Left lung (tissue), 10 donors: ENCODE results near the gene SLC22A7. TPM values are rescaled to one million over a fixed set of nuclear protein-coding genes. Genes with fewer than 3 reads are reported as not detected.

Source experiments
- ATAC-seq: fragments of 200-7000 bp; cut with Tn5 transposase; one replicate; pipeline ENCODE4 v1.9.1; 2020; ENCODE audit warnings: moderate library complexity
- DNase-seq, 4 donors: peaks; one replicate each; pipeline ENCODE4 v3.0.0-alpha.2; 2013 to 2020
- H3K27ac ChIP-seq, 2 donors: fragments of 200-600 bp; sonication (generic) in 1 of 2; one replicate each; pipeline versions ENCODE4 v1.5.0 to v1.8.0; 2020 to 2021
- H3K27me3 ChIP-seq, 2 donors: fragments of 200-600 bp; sonication (generic) in 1 of 2; one replicate each; pipeline versions ENCODE4 v1.5.0 to v1.8.0; 2020 to 2021
- H3K36me3 ChIP-seq, 2 donors: fragments of 200-600 bp; sonication (generic) in 1 of 2; one replicate each; pipeline versions ENCODE4 v1.5.0 to v1.8.0; 2020 to 2021
- H3K4me1 ChIP-seq, 2 donors: fragments of 200-600 bp; one replicate each; pipeline ENCODE4 v1.8.0; 2021
- H3K4me3 ChIP-seq, 2 donors: fragments of 200-600 bp; sonication (generic) in 1 of 2; one replicate each; pipeline versions ENCODE4 v1.5.0 to v1.8.0; 2020 to 2021; ENCODE audit warnings: mild to moderate bottlenecking in 1 of 2
- H3K9me3 ChIP-seq, 2 donors: fragments of 200-600 bp; sonication (generic) in 1 of 2; one replicate each; pipeline versions ENCODE4 v1.5.0 to v1.8.0; 2020 to 2021
- CTCF ChIP-seq, 2 donors: fragments of 200-600 bp; sonication (generic) in 1 of 2; IDR thresholded peaks; one replicate each; pipeline versions ENCODE4 v1.5.0 to v1.8.0; 2021; ENCODE audit warnings: antibody characterized with exemption in 2 of 2
- intact Hi-C, 2 donors: fragments of 100-400 bp; cut with DNase I; formaldehyde crosslinking; loops; one replicate each; pipeline versions ENCODE4 v1.11.2 to v1.14.2; 2022
- polyA plus RNA-seq, 6 donors: library from polyadenylated mRNA; unstranded; fragments of 120-200 nt; gene quantifications; one replicate each; pipeline ENCODE4 v1.2.1, GENCODE V29; 2013; ENCODE audit not compliant: insufficient read length in 6 of 6
- total RNA-seq, 2 donors: library from RNA; stranded (reverse); fragmentation: NEBNext Ultra II Directional; extraction: Animal tissue kit (Norgen Biotek cat#: 25700); gene quantifications; one replicate each; pipeline ENCODE4 v1.2.1, GENCODE V29; 2021
- donor health status: DM: no; HTN: yes; CAD: no.
- donor health status: DM: no; HTN: no; CAD: no.

SLC22A7 gene
- total and polyA plus RNA-seq, 8 donors: 0.07 to 0.28 (median 0.20) TPM; not detected in 3

- no peak overlapping the region for H3K27ac ChIP-seq
- H3K9me3 ChIP-seq: no peaks in the 10 kb centered on the region
- intact Hi-C loops: no loop called here
- no peak for TF ChIP-seq CTCF (IDR thresholded peaks at IDR 0.05)
- H3K4me3 ChIP-seq: no peak overlapping the region
- H3K36me3 ChIP-seq: no peaks in the 10 kb centered on the region
- no peaks in the 10 kb centered on the region for H3K4me1 ChIP-seq
- peaks cover 0 to 12% of the 10 kb centered on the region in 2 donors for H3K27me3 ChIP-seq
- ATAC-seq: no peak
- DNase-seq: no peak
These were observed 40.5 kb upstream of the SLC22A7 start for GRCh38 chr6:43257367-43258145.

GRCh38 chr6:43258180-43258579, 39.9 kb upstream of the SLC22A7 start:
- Histone ChIP-seq H3K4me1 (no peaks in the 10 kb centered on the region), H3K27ac (no peak overlapping the region), H3K27me3 (peaks cover 0 to 6% of the 10 kb centered on the region in 2 donors), H3K36me3 (no peaks in the 10 kb centered on the region), H3K4me3 (no peak overlapping the region), H3K9me3 (no peaks in the 10 kb centered on the region)
- ATAC-seq: no peak
- intact Hi-C loops: no loop called here
- no peak for DNase-seq
- no peak for TF ChIP-seq CTCF (IDR thresholded peaks at IDR 0.05)

DNA sequence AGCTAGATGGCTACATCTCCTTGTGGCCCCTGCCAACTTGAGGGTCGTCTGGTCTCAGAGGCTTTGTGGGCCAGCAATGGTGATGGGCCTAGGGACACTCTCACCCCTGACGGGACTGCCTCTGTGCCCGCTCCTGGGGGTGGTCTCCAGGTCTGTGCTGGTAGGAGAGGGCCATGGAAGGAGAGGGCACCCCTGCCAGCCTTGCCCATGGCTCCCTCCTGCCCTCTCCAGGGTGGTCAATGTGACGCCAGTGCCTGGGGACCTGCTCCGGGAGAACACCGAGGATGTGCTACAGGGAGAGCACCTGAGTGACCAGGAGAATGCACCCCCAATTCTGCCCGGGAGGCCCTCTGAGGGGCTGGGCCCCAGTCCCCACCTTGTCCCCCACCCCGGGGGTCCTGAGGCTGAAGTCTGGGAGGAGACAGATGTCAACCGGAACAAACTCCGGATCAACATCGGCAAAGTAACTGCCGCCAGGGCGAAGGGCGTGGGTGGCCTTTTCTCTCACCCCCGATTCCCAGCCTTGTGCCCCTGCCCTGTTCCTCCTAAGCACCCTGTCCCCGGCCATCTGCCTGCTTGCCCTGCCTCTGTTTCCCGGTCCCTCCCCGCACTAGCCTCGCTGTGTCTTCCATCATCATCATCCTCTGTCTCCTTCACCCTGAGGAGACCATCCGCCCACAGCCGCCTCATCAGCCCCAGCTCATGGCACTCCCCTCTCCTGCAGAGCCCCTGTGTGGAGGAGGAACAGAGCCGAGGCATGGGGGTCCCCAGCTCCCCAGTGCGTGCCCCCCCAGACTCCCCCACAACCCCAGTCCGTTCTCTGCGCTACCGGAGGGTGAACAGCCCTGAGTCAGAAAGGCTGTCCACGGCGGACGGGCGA, 39.0 kb upstream of the SLC22A7 start:
- no peaks in the 10 kb centered on the region for H3K36me3 ChIP-seq
- no peaks in the 10 kb centered on the region for H3K4me1 ChIP-seq
- H3K9me3 ChIP-seq: no peaks in the 10 kb centered on the region
- H3K4me3 ChIP-seq: no peak overlapping the region
- intact Hi-C loops: no loop called here
- H3K27ac ChIP-seq: no peak overlapping the region
- ATAC-seq: no peak
- no peaks in the 10 kb centered on the region for H3K27me3 ChIP-seq
- TF ChIP-seq CTCF (IDR thresholded peaks at IDR 0.05): no peak
- no peak for DNase-seq

GRCh38 chr6:43260791-43261190, 37.3 kb upstream of the SLC22A7 start:
- DNase-seq (no peak), ATAC-seq (no peak)
- intact Hi-C loops: loop anchor here in 1 of 2 donors (10.0 kb wide), 1 partner anchor 244 kb away; no protein-coding TSS in a partner anchor
- H3K36me3 ChIP-seq: no peaks in the 10 kb centered on the region
- no peaks in the 10 kb centered on the region for H3K27me3 ChIP-seq
- TF ChIP-seq CTCF (IDR thresholded peaks at IDR 0.05): no peak
- H3K27ac ChIP-seq: no peak overlapping the region
- H3K9me3 ChIP-seq: no peaks in the 10 kb centered on the region
- no peak overlapping the region for H3K4me3 ChIP-seq
- no peaks in the 10 kb centered on the region for H3K4me1 ChIP-seq

DNA sequence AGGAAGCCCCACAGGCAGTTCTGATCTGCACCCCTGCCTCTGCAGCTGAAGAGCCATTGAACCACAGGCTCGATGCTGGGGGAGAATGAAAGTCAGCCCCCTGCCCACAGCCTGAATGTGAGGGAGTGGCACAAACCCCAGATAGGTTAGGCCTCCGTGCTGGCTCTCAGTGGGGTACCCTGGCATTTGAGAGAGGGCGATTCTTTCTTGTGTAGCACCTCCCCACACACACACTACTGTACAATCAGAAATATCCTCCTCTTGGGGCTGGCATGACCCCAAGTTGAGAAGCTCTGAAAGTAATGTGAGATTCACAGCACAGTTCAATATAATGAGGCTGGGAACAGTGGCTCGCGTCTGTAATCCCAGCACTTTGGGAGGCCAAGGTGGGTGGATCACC, 36.9 kb upstream of the SLC22A7 start:
- H3K27ac ChIP-seq: no peak overlapping the region
- H3K27me3 ChIP-seq: no peaks in the 10 kb centered on the region
- H3K9me3 ChIP-seq: no peaks in the 10 kb centered on the region
- intact Hi-C loops: loop anchor here in 1 of 2 donors (10.0 kb wide), 1 partner anchor 244 kb away; no protein-coding TSS in a partner anchor
- DNase-seq: no peak
- no peak for ATAC-seq
- H3K4me3 ChIP-seq: no peak overlapping the region
- no peak for TF ChIP-seq CTCF (IDR thresholded peaks at IDR 0.05)
- no peaks in the 10 kb centered on the region for H3K4me1 ChIP-seq
- no peaks in the 10 kb centered on the region for H3K36me3 ChIP-seq
